T-cell (primary cell): Measurements from ENCODE around the gene TRPM6. TPM values are rescaled to one million over a fixed set of nuclear protein-coding genes. Genes with fewer than 3 reads are reported as not detected.

Source experiments
- ATAC-seq, 4 experiments: fragments of 200-7000 bp in 3 of 4; fragments of 150-1000 bp in 1 of 4; cut with Tn5 transposase; replicated peaks in 1 of 4; 1 replicate in 3 of 4; 2 replicates in 1 of 4; pipeline ENCODE4 v1.10.0; 2021; ENCODE audit warnings: moderate library complexity in 3 of 4, mild to moderate bottlenecking in 2 of 4, moderate number of reproducible peaks in 1 of 4
- CTCF ChIA-PET, 2 donors: fragments of 300-600 bp; sonication (Branson Sonifier 250); formaldehyde crosslinking; loops; one replicate each; lab custom pipeline; 2022; ENCODE audit warnings: antibody characterized with exemption in 2 of 2; lab: Charles Lee
- POLR2A ChIA-PET, 2 donors: fragments of 300-600 bp; sonication (Branson Sonifier 250); formaldehyde crosslinking; loops; one replicate each; lab custom pipeline; 2022; ENCODE audit warnings: antibody characterized with exemption in 2 of 2; lab: Charles Lee
- DNase-seq, 35 experiments: peaks; one replicate each; pipeline versions ENCODE4 v3.0.0 to v3.0.0-alpha.2; 2013 to 2023
- H3K27ac ChIP-seq: one replicate; pipeline ENCODE4 v1.5.1; 2013; ENCODE audit warnings: low read length
- H3K27me3 ChIP-seq, 2 experiments: replicated peaks in 1 of 2; 1 replicate in 1 of 2; 2 replicates in 1 of 2; pipeline versions ENCODE4 v1.6.1 to v1.7.0; 2013; ENCODE audit warnings: low read length in 1 of 2, mixed read lengths in 1 of 2; ENCODE audit not compliant: control insufficient read depth in 2 of 2, insufficient read depth in 2 of 2; ENCODE audit errors: extremely low read depth in 1 of 2
- H3K36me3 ChIP-seq, 2 donors: 1 replicate in 1 of 2; 2 replicates in 1 of 2; pipeline versions ENCODE4 v1.6.1 to v1.7.0; 2013; ENCODE audit warnings: low read length in 1 of 2; ENCODE audit not compliant: control insufficient read depth in 2 of 2, insufficient read depth in 1 of 2; ENCODE audit errors: extremely low read depth in 1 of 2
- H3K4me1 ChIP-seq, 2 experiments: 1 replicate in 1 of 2; 2 replicates in 1 of 2; pipeline versions ENCODE4 v1.6.1 to v1.7.0; 2013; ENCODE audit warnings: low read length in 2 of 2, mixed read lengths in 1 of 2; ENCODE audit not compliant: insufficient read depth in 2 of 2, control insufficient read depth in 1 of 2; ENCODE audit errors: extremely low read depth in 1 of 2
- H3K4me3 ChIP-seq, 2 donors: 1 replicate in 1 of 2; 2 replicates in 1 of 2; pipeline versions ENCODE4 v1.5.1 to v1.7.0; 2013; ENCODE audit warnings: mild to moderate bottlenecking in 2 of 2, low read length in 1 of 2, moderate library complexity in 1 of 2; ENCODE audit not compliant: control insufficient read depth in 1 of 2; ENCODE audit errors: extremely low read depth in 1 of 2
- H3K9me3 ChIP-seq: 2 replicates; pipeline ENCODE4 v1.7.0; 2013
- H3K27ac Mint-ChIP-seq, 2 donors: one replicate each; pipeline ENCODE4 v1.8.0; 2020 to 2021; ENCODE audit warnings: mild to moderate bottlenecking in 2 of 2, mixed read lengths in 2 of 2
- H3K27me3 Mint-ChIP-seq, 2 donors: one replicate each; pipeline ENCODE4 v1.8.0; 2021 to 2022; ENCODE audit warnings: mixed read lengths in 2 of 2
- H3K36me3 Mint-ChIP-seq: one replicate; pipeline ENCODE4 v1.8.0; 2021; ENCODE audit warnings: mixed read lengths
- H3K4me1 Mint-ChIP-seq, 3 donors: one replicate each; pipeline ENCODE4 v1.8.0; 2020 to 2022; ENCODE audit warnings: mixed read lengths in 3 of 3, mild to moderate bottlenecking in 1 of 3
- H3K4me3 Mint-ChIP-seq, 3 donors: one replicate each; pipeline ENCODE4 v1.8.0; 2020 to 2022; ENCODE audit warnings: mild to moderate bottlenecking in 3 of 3, mixed read lengths in 3 of 3, moderate library complexity in 3 of 3
- H3K9me3 Mint-ChIP-seq, 3 donors: one replicate each; pipeline ENCODE4 v1.8.0; 2020 to 2022; ENCODE audit warnings: mixed read lengths in 3 of 3
- WGBS: methylation state at CpG from one replicate; pipeline ENCODE4 v1.1.5; 2013; ENCODE audit warnings: missing lambda C conversion rate; ENCODE audit not compliant: insufficient coverage; 5-methylcytosine and 5-hydroxymethylcytosine counted together
- total RNA-seq, 35 experiments: library from RNA in 6 of 35; stranded (reverse) in 6 of 35; fragments of 120-200 nt in 1 of 35; gene quantifications; one replicate each; pipeline versions ENCODE4 v1.2.1 to v1.2.4 and lab custom pipeline; 2013 to 2026

The TRPM6 gene
- total RNA-seq, 5 donors from 2014 or later (not counting 1 experiment from before 2014, with no cell fraction given) = not detected

DNA sequence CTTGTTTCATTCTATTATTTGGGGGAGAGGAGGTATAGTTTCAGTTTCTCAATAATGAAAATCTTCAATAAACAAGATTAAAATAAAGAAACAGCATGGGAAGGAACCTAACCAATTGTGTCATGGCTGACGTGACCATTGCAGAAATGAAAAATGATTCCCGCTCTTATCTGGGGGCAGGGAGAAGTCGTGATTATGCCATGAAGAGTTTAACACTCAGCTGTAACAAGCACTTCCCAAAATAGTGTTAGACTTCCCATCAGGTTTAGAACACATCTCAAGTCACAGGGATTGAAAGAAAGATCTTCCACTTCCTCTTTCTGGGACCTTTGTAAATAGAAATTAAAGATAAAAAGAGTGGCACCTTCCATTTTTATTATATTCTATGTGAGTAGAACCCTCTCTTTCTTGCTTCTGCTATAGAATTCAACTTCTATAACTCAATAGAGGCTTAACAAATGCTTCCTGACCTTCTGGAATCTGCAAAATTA is 122.2 kb downstream of the TRPM6 start:
- Histone ChIP-seq H3K27me3 (peaks cover 0 to 6% of the 10 kb centered on the region in 2 experiments), H3K4me1 (no peaks in the 10 kb centered on the region), H3K27ac (no peak overlapping the region), H3K4me3 (no peak overlapping the region), H3K9me3 (no peaks in the 10 kb centered on the region), H3K36me3 (no peaks in the 10 kb centered on the region)
- Mint-ChIP-seq H3K9me3 (no peaks in the 10 kb centered on the region), H3K27ac (no peak overlapping the region), H3K4me3 (no peak overlapping the region), H3K36me3 (no peaks in the 10 kb centered on the region), H3K4me1 (no peaks in the 10 kb centered on the region), H3K27me3 (peaks cover 4 to 16% of the 10 kb centered on the region in 2 donors)
- DNase-seq = no peak
- ChIA-PET CTCF (no interaction called here), POLR2A (no interaction called here)
- no peak for ATAC-seq
- no CpG with 5 or more reads among the region's 3 CpGs for WGBS

DNA sequence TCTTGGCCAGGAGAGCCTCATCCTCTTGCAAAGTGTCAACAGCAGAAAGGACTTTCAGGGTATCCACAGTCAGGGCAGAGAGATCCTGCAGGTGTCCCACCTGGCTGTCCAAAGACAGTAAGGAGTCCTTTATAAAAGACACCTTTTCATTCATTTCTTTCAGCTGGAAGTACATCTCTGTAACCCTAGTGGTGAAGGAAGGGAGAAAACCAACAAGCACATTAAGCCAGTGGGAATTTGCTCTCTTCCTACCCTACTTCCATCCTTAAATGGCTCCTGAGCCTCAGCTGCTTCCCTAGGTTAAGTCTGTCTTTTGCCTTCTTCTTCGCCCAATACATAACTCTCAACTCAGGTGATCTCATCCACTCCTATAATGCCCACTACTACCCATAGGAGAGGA is 124.8 kb downstream of the TRPM6 start:
- H3K27me3 ChIP-seq = peaks cover 0 to 4% of the 10 kb centered on the region in 2 experiments
- DNase-seq (no peak), ATAC-seq (no peak)
- H3K4me3 Mint-ChIP-seq = no peak overlapping the region
- no peaks in the 10 kb centered on the region for H3K36me3 ChIP-seq
- no peak overlapping the region for H3K27ac ChIP-seq
- H3K36me3 Mint-ChIP-seq = no peaks in the 10 kb centered on the region
- POLR2A ChIA-PET = no interaction called here
- no peaks in the 10 kb centered on the region for H3K4me1 ChIP-seq
- CTCF ChIA-PET = no interaction called here
- WGBS = 86% methylated on average over 1 of the region's 1 CpG
- H3K4me1 Mint-ChIP-seq = no peaks in the 10 kb centered on the region
- H3K27me3 Mint-ChIP-seq = peaks cover 0 to 8% of the 10 kb centered on the region in 2 donors
- no peaks in the 10 kb centered on the region for H3K9me3 Mint-ChIP-seq
- H3K4me3 ChIP-seq = no peak overlapping the region
- H3K9me3 ChIP-seq = no peaks in the 10 kb centered on the region
- no peak overlapping the region for H3K27ac Mint-ChIP-seq

DNA sequence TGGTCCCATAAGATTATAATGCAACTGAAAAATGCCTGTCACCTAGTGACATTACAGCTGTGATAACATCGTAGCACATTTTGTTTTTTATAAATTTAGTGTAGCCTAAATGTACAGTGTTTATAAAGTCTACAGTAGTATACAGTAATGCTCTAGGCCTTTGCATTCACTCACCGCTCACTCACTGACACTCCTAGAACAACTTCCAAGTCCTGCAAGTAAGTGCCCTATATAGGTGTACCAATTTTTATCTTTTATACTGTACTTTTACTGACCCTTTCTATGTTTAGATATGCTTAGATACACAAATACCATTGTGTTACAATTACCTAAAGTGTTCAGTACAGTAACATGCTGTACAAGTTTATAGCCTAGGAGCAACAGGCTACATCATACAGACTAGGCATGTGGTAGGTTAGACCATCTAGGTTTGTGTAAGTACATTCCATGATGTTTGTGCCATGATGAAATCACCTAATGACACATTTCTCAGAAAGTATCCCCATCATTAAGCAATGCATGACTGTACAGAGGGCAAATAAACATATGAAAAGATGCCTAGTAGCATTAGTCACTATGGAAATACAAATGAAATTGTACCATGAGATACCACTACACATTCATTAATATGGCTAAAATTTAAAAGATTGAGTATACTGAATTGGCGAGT is 127.6 kb downstream of the TRPM6 start:
- H3K9me3 Mint-ChIP-seq = no peaks in the 10 kb centered on the region
- POLR2A ChIA-PET = no interaction called here
- no peak for ATAC-seq

DNA sequence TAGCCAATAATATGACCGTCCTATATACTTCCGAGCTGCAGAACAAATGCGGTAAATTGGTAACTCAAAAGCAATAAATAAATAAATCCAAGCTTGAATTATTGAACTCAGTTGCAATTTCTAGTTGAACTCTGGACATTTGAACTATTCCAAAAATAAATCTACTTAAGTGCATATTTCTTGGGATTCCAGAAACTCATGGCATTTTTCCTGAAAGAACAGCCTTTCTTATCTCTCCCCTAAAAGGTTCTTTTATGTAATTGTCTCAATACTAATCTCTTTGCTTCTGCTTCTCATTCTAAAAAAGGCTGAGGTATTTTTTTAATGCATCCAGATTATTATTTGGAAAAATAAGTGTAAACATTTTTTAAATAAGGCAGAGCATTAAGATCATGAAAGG is 131.7 kb downstream of the TRPM6 start:
- no peaks in the 10 kb centered on the region for H3K9me3 Mint-ChIP-seq
- H3K4me3 ChIP-seq = no peak overlapping the region
- no peak overlapping the region for H3K27ac Mint-ChIP-seq
- no peaks in the 10 kb centered on the region for H3K4me1 Mint-ChIP-seq
- CTCF ChIA-PET = interaction anchor here in 1 of 2 donors (1.2 kb wide), 1 partner anchor 10 kb away, joined by 3 read pairs; no protein-coding TSS in a partner anchor
- H3K36me3 Mint-ChIP-seq = no peaks in the 10 kb centered on the region
- no peaks in the 10 kb centered on the region for H3K27me3 ChIP-seq
- DNase-seq (no peak), ATAC-seq (no peak)
- H3K27ac ChIP-seq = no peak overlapping the region
- POLR2A ChIA-PET = no interaction called here
- peaks cover 2 to 5% of the 10 kb centered on the region in 2 donors for H3K27me3 Mint-ChIP-seq
- no peaks in the 10 kb centered on the region for H3K4me1 ChIP-seq
- H3K9me3 ChIP-seq = no peaks in the 10 kb centered on the region
- no peak overlapping the region for H3K4me3 Mint-ChIP-seq
- H3K36me3 ChIP-seq = no peaks in the 10 kb centered on the region
- WGBS = no CpG with 5 or more reads among the region's 3 CpGs

More for the DNA sequence above, 127.6 kb downstream of the TRPM6 start:
- H3K9me3 ChIP-seq = no peaks in the 10 kb centered on the region
- peaks cover 0 to 4% of the 10 kb centered on the region in 2 donors for H3K27me3 Mint-ChIP-seq
- no peak overlapping the region for H3K27ac Mint-ChIP-seq
- H3K36me3 Mint-ChIP-seq = no peaks in the 10 kb centered on the region
- no peaks in the 10 kb centered on the region for H3K36me3 ChIP-seq
- no peaks in the 10 kb centered on the region for H3K4me1 ChIP-seq
- H3K27me3 ChIP-seq = peaks cover 0 to 4% of the 10 kb centered on the region in 2 experiments
- CTCF ChIA-PET = interaction anchor here in 1 of 2 donors (1.1 kb wide), 1 partner anchor 15 kb away, joined by 3 read pairs; no protein-coding TSS in a partner anchor
- H3K27ac ChIP-seq = no peak overlapping the region
- H3K4me1 Mint-ChIP-seq = no peaks in the 10 kb centered on the region
- DNase-seq = no peak
- H3K4me3 ChIP-seq = no peak overlapping the region
- no CpG with 5 or more reads among the region's 3 CpGs for WGBS
- no peak overlapping the region for H3K4me3 Mint-ChIP-seq

DNA sequence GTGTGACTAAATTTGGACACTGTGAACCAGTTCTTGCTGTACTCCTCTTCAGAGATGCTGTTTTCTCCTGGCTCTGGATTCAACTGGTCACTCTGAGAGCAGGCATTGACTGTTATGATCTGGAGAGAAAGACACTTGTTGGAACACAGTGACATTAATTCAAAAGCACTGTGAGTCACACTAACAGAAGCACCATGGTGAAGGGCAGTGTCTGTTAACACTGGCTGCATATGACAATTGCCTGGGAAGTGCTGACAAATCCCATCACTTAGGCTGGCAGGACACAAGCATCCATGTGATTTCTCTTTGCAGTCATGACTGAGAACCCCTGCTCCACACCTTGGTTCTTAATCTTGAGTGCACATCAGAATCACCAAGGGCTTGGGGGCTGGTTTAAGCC is 132.4 kb downstream of the TRPM6 start:
- Mint-ChIP-seq H3K9me3 (no peaks in the 10 kb centered on the region), H3K4me3 (no peak overlapping the region), H3K4me1 (no peaks in the 10 kb centered on the region), H3K27ac (no peak overlapping the region), H3K27me3 (peaks cover 2 to 5% of the 10 kb centered on the region in 2 donors), H3K36me3 (no peaks in the 10 kb centered on the region)
- Histone ChIP-seq H3K9me3 (no peaks in the 10 kb centered on the region), H3K4me1 (no peaks in the 10 kb centered on the region), H3K27me3 (no peaks in the 10 kb centered on the region), H3K4me3 (no peak overlapping the region), H3K36me3 (no peaks in the 10 kb centered on the region), H3K27ac (no peak overlapping the region)
- no peak for DNase-seq
- no peak for ATAC-seq
- POLR2A ChIA-PET = no interaction called here
- CTCF ChIA-PET = no interaction called here

DNA sequence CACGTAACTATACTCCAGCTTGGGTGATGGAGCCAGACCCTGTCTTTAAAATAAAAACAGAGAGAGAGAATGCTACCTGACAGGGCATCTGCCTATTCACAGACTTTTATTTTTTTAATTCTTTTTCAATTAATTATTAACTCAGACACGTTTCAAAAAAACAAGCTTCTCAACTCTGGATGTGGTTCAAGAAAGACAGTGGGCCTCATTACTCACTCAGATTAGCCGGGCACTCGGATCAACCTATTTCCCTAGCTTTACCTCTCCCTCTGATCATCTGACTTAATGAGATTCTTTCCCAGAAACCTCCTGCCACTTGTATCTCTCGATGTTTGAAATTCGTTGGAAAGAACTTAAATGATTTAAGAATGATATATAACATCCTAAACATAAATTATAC is 134.1 kb downstream of the TRPM6 start:
- Histone ChIP-seq H3K9me3 (no peaks in the 10 kb centered on the region), H3K27me3 (no peaks in the 10 kb centered on the region), H3K4me3 (no peak overlapping the region), H3K4me1 (no peaks in the 10 kb centered on the region), H3K36me3 (no peaks in the 10 kb centered on the region), H3K27ac (no peak overlapping the region)
- Mint-ChIP-seq H3K27ac (no peak overlapping the region), H3K9me3 (no peaks in the 10 kb centered on the region), H3K27me3 (peaks cover 2 to 5% of the 10 kb centered on the region in 2 donors), H3K4me3 (no peak overlapping the region), H3K4me1 (no peaks in the 10 kb centered on the region), H3K36me3 (no peaks in the 10 kb centered on the region)
- POLR2A ChIA-PET = interaction anchor here in 1 of 2 donors (0.5 kb wide), 1 partner anchor 333 kb away, joined by 3 read pairs; no protein-coding TSS in a partner anchor
- ATAC-seq = no peak
- DNase-seq = no peak
- CTCF ChIA-PET = interaction anchor here (0.7 to 0.9 kb wide), 2 partner anchors 9 to 1618 kb away, joined by 3 to 4 read pairs; no protein-coding TSS in a partner anchor
- 94% methylated on average over 2 of the region's 6 CpGs for whole genome bisulfite sequencing
